Measurements from ENCODE around the gene DNAL4.

The DNAL4 gene

GRCh38 chr22:38740116-38740723 is 53.7 kb downstream of the DNAL4 start:
- FAIRE-seq (no peak), DNase-seq (ENCODE audit: insufficient read length, low spot score) (no peak)
- TF ChIP-seq POLR2A (IDR thresholded peaks at IDR 0.05; ENCODE audit: low read depth, low read length) (no peak; the same call in 1 of the 2 replicates), POU2F2 (IDR thresholded peaks at IDR 0.05; ENCODE audit: low read depth, low read length) (no peak), POLR2AphosphoS5 (IDR thresholded peaks at IDR 0.05; ENCODE audit: low read depth, low read length) (no peak), PAX5 (IDR thresholded peaks at IDR 0.05; ENCODE audit: insufficient read depth, low read length, severe bottlenecking) (no peak), TAF1 (IDR thresholded peaks at IDR 0.05; ENCODE audit: low read depth, low read length) (no peak), SPI1 (IDR thresholded peaks at IDR 0.05; ENCODE audit: low read depth, low read length) (no peak)

GRCh38 chr22:38739300-38740055 is 54.5 kb downstream of the DNAL4 start:
- 0 out of 2 replicates have a peak, but pooled peaks have one; percentile 44 for TF ChIP-seq POLR2A (IDR thresholded peaks at IDR 0.05; ENCODE audit: low read depth, low read length)
- no peak for TF ChIP-seq TAF1 (IDR thresholded peaks at IDR 0.05; ENCODE audit: low read depth, low read length)
- no peak; the same call in 1 of the 2 replicates for TF ChIP-seq POLR2AphosphoS5 (IDR thresholded peaks at IDR 0.05; ENCODE audit: low read depth, low read length)
- DNase-seq (ENCODE audit: insufficient read length, low spot score) (no peak), FAIRE-seq (no peak)

- no peak for TF ChIP-seq POLR2A (IDR thresholded peaks at IDR 0.05; ENCODE audit: low read depth, low read length)
- TF ChIP-seq PAX5 (IDR thresholded peaks at IDR 0.05; ENCODE audit: insufficient read depth, low read length, severe bottlenecking): no peak
- TF ChIP-seq TAF1 (IDR thresholded peaks at IDR 0.05; ENCODE audit: low read depth, low read length): no peak
- TF ChIP-seq POU2F2 (IDR thresholded peaks at IDR 0.05; ENCODE audit: low read depth, low read length): no peak
- TF ChIP-seq POLR2AphosphoS5 (IDR thresholded peaks at IDR 0.05; ENCODE audit: low read depth, low read length): peak; percentile 14; the same call in 1 of the 2 replicates
- no peak for TF ChIP-seq SPI1 (IDR thresholded peaks at IDR 0.05; ENCODE audit: low read depth, low read length)
- DNase-seq (ENCODE audit: insufficient read length, low spot score): no peak
- FAIRE-seq: no peak
Measured at GRCh38 chr22:38738475-38739070, 55.4 kb downstream of the DNAL4 start.

- DNase-seq (ENCODE audit: insufficient read length, low spot score) (no peak), FAIRE-seq (no peak)
- TF ChIP-seq SPI1 (IDR thresholded peaks at IDR 0.05; ENCODE audit: low read depth, low read length): no peak
- TF ChIP-seq POLR2A (IDR thresholded peaks at IDR 0.05; ENCODE audit: low read depth, low read length): no peak
- no peak for TF ChIP-seq TAF1 (IDR thresholded peaks at IDR 0.05; ENCODE audit: low read depth, low read length)
- TF ChIP-seq POU2F2 (IDR thresholded peaks at IDR 0.05; ENCODE audit: low read depth, low read length): no peak
- TF ChIP-seq POLR2AphosphoS5 (IDR thresholded peaks at IDR 0.05; ENCODE audit: low read depth, low read length): no peak
- TF ChIP-seq PAX5 (IDR thresholded peaks at IDR 0.05; ENCODE audit: insufficient read depth, low read length, severe bottlenecking): no peak
Measured at GRCh38 chr22:38737302-38738060, 56.5 kb downstream of the DNAL4 start.

- no peak for TF ChIP-seq POLR2A (IDR thresholded peaks at IDR 0.05; ENCODE audit: low read depth, low read length)
- no peak for TF ChIP-seq POU2F2 (IDR thresholded peaks at IDR 0.05; ENCODE audit: low read depth, low read length)
- no peak for TF ChIP-seq TAF1 (IDR thresholded peaks at IDR 0.05; ENCODE audit: low read depth, low read length)
- no peak for TF ChIP-seq SPI1 (IDR thresholded peaks at IDR 0.05; ENCODE audit: low read depth, low read length)
- TF ChIP-seq PAX5 (IDR thresholded peaks at IDR 0.05; ENCODE audit: insufficient read depth, low read length, severe bottlenecking): no peak
- TF ChIP-seq POLR2AphosphoS5 (IDR thresholded peaks at IDR 0.05; ENCODE audit: low read depth, low read length): no peak
- DNase-seq (ENCODE audit: insufficient read length, low spot score): no peak
- no peak for FAIRE-seq
Measured at GRCh38 chr22:38736257-38736570, 57.7 kb downstream of the DNAL4 start.

- DNase-seq (ENCODE audit: insufficient read length, low spot score) (no peak), FAIRE-seq (no peak)
- no peak for TF ChIP-seq POU2F2 (IDR thresholded peaks at IDR 0.05; ENCODE audit: low read depth, low read length)
- TF ChIP-seq POLR2AphosphoS5 (IDR thresholded peaks at IDR 0.05; ENCODE audit: low read depth, low read length): peak; percentile 68
- TF ChIP-seq TAF1 (IDR thresholded peaks at IDR 0.05; ENCODE audit: low read depth, low read length): no peak
- no peak for TF ChIP-seq PAX5 (IDR thresholded peaks at IDR 0.05; ENCODE audit: insufficient read depth, low read length, severe bottlenecking)
- no peak for TF ChIP-seq SPI1 (IDR thresholded peaks at IDR 0.05; ENCODE audit: low read depth, low read length)
- TF ChIP-seq POLR2A (IDR thresholded peaks at IDR 0.05; ENCODE audit: low read depth, low read length): peak; percentile 21; the same call in 1 of the 2 replicates
Measured at GRCh38 chr22:38735465-38736256, 58.3 kb downstream of the DNAL4 start.

- FAIRE-seq (no peak), DNase-seq (ENCODE audit: insufficient read length, low spot score) (no peak)
- TF ChIP-seq SPI1 (IDR thresholded peaks at IDR 0.05; ENCODE audit: low read depth, low read length): no peak
- TF ChIP-seq PAX5 (IDR thresholded peaks at IDR 0.05; ENCODE audit: insufficient read depth, low read length, severe bottlenecking): no peak
- TF ChIP-seq POLR2A (IDR thresholded peaks at IDR 0.05; ENCODE audit: low read depth, low read length): no peak
- TF ChIP-seq POU2F2 (IDR thresholded peaks at IDR 0.05; ENCODE audit: low read depth, low read length): no peak
- no peak for TF ChIP-seq POLR2AphosphoS5 (IDR thresholded peaks at IDR 0.05; ENCODE audit: low read depth, low read length)
- TF ChIP-seq TAF1 (IDR thresholded peaks at IDR 0.05; ENCODE audit: low read depth, low read length): no peak
Measured at GRCh38 chr22:38735126-38735464, 58.8 kb downstream of the DNAL4 start.

- no peak for DNase-seq (ENCODE audit: insufficient read length, low spot score)
Measured at GRCh38 chr22:38734421-38735100, 59.4 kb downstream of the DNAL4 start.

More at GRCh38 chr22:38734421-38735100, 59.4 kb downstream of the DNAL4 start:
- FAIRE-seq: no peak
- TF ChIP-seq POU2F2 (IDR thresholded peaks at IDR 0.05; ENCODE audit: low read depth, low read length) (no peak), POLR2AphosphoS5 (IDR thresholded peaks at IDR 0.05; ENCODE audit: low read depth, low read length) (no peak)

Data from GM12891 (cell line).